ENCODE results near the gene P3H2.
"Not testable (repeated sequence)": the region's sequence is repeated elsewhere in the genome, so short reads cannot be mapped to it uniquely, and the experiment has no call there.

P3H2 gene

GRCh38 chr3:189982321-189982945 is 138.3 kb downstream of the P3H2 start:
- no peak for DNase-seq

DNA sequence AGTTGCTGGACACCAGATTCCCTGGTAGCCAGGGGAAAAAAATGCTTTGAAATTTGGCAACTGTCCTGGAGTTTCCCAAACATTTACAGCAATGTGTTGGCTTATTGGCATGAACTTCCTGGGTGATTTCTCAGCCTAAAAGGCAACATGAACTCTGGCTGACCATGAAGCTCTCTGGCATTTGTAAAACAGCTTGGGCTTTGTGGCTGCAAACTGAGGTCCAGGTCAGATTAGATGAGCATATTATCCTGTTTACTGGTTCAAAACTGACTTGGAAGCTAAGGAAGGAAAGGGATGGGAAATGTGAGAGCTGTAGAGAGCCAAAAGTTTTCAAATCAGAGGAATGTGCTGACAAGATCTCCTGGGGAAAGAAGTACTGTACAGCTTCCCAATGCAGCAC is 139.0 kb downstream of the P3H2 start:
- no peak for DNase-seq
- ATAC-seq = no peak

More at GRCh38 chr3:189982321-189982945, 138.3 kb downstream of the P3H2 start:
- ATAC-seq = no peak

DNA sequence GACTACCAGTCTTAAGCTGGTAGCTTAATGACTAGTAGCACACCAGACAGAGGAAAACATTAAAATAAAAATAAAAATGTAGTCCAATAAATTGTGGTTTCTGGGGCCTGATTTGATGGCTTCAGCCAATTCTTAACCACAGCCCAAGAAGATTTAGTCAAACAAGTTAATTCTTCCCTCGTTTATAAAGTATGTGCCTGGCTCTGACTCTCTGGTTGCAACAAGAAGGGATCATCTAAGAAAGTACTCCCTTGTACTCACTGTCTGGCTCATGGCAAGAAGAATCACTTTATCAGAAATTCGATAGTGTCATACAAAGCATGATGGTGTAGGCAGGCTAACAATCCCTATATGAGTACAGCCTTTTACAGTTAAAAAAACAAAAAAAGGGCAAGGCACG is 141.9 kb downstream of the P3H2 start:
- ATAC-seq (no peak), DNase-seq (no peak)

GRCh38 chr3:189977174-189977573 is 143.5 kb downstream of the P3H2 start:
- no peak for DNase-seq
- ATAC-seq = no peak

DNA sequence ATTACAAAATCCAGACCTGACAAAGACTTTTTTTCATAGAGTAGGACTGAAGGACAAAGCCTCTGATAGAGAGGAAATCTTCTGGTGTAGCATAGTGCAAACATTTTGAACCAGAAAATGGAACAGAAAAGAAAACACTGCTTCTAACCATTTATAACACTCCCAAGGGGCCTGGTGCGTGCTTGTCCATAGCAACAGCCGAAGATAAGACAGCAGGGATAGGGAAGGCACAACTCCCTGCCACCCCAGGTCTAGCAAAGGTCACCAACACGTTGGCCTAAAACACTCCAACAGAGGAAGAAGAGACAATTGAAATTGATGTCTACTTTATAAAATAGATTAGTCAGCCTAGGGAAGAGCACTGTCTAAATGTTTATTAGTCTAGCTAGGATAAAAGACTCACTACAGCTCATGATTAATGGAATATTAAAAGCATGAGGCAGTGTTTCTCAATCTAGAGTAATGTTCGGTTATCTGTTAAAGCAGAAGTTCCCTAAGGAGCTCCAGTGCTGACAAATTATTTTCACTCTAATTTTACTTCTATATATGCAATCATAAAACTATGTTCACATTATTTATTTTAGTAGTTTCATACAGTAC is 145.2 kb downstream of the P3H2 start:
- ATAC-seq = no peak
- no peak for DNase-seq

DNA sequence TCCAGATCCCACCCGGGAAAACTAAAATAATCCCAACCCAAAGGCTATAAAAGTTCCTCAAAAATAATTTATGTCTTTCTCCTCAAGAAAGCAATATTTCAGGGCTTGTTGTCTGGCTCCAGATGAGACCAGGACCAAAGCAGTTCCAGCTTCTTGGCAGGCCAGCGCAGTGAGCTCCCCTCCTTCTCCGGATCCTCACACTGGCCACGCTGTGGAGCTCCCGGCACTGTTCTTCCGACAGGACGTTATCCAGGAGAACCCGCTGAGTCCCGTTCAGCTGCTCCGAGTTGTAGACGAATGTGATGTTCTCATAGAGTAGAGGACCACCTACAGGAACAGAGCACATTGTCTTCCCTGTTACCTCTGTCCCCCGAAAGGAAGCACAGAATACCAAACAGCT is 146.3 kb downstream of the P3H2 start:
- no peak for ATAC-seq
- no peak for DNase-seq

GRCh38 chr3:189967254-189967865 is 153.3 kb downstream of the P3H2 start:
- DNase-seq (no peak), ATAC-seq (no peak)

DNA sequence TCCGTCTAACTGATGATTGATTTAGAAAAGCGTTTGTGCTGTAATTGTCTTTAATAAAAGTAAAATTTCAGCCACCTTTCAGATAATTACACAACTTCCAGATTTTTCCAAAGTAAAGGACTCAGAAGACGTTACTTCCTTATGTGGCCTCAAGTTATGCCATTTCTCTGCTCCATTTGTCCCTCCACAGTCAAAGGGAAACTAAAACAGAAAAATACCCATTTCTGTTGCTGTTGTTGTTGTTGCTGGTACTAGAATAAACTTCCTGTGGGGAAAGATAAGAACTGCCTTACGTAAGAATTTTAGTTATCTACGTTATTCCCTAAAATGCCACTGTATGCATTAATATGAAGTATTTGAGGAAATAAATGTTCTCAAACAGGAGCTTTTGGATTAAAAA is 153.9 kb downstream of the P3H2 start:
- ATAC-seq (no peak), DNase-seq (no peak)

- DNase-seq (no peak), ATAC-seq (no peak)
Observed at GRCh38 chr3:189964623-189965332, 155.9 kb downstream of the P3H2 start.

DNA sequence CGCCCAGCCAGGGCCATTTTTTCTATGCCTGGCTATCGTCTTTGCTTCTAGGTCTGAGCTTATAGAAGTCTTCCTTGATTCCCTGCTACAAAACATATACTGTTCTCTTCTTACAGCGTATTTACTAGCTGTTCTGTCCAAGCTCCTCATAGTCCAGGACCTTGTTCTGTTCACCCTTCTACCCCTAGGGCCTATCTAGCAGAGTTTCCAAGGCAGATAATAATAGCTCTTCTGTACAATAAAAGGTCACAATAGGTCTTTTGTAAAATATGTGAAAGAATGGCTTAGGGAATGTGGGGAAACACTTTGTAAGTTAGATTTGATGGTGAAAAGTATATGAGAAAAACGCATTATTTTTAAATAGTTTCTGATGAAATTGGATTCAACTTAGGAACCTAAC is 158.2 kb downstream of the P3H2 start:
- no peak for DNase-seq
- ATAC-seq = no peak

- DNase-seq (peak; percentile 76), ATAC-seq (peak; percentile 85)
Observed at GRCh38 chr3:189961522-189962161, 159.1 kb downstream of the P3H2 start.

- not testable (repeated sequence) for DNase-seq, ATAC-seq
Observed at GRCh38 chr3:189961086-189961485, 159.6 kb downstream of the P3H2 start.

GRCh38 chr3:189954733-189955665 is 165.7 kb downstream of the P3H2 start:
- DNase-seq (no peak), ATAC-seq (no peak)

- DNase-seq = no peak
Observed at GRCh38 chr3:189953551-189953950, 167.1 kb downstream of the P3H2 start.

GRCh38 chr3:189952272-189952671 is 168.4 kb downstream of the P3H2 start:
- ATAC-seq = no peak

More at GRCh38 chr3:189953551-189953950, 167.1 kb downstream of the P3H2 start:
- no peak for ATAC-seq

DNA sequence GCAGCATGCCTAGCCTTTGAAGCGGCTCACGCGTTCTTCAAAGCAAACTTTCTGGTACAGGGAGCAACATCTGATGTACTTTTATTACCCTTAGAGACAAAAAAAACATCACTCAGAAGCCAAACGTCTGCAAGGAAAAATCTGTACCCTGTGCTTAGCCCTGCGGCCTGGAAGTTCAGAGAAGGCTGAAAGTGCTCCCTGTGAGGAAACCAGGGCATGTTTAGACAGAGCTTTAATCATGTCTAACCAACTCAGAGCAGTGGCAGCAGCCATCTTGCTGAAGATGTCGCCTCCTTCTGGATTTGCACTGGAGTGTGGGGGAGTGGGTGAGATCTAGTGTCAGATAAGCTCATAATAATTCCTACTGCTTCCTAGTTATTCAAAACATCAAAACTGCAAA is 170.4 kb downstream of the P3H2 start:
- no peak for DNase-seq
- no peak for ATAC-seq

More at GRCh38 chr3:189952272-189952671, 168.4 kb downstream of the P3H2 start:
- DNase-seq = no peak

DNA sequence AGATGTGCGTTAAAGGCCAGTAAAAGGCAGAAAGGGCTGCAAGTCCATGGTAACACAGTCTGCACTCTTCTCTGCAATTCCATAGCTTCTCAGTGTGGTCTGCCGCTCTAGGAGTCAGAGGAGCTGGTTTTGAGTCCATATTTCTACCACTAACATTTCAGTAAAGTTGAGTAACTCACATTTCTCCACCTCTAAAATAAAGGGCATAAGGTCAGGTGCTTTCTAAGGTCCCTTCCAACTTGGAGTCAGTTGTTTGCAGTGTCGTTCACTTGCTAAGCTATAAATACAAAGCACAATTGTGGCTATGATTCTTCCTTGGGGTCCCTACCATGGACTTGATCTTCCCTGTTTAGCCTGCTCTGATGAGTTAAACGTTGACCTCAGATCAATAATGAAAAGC is 171.1 kb downstream of the P3H2 start:
- no peak for DNase-seq
- no peak for ATAC-seq

DNA sequence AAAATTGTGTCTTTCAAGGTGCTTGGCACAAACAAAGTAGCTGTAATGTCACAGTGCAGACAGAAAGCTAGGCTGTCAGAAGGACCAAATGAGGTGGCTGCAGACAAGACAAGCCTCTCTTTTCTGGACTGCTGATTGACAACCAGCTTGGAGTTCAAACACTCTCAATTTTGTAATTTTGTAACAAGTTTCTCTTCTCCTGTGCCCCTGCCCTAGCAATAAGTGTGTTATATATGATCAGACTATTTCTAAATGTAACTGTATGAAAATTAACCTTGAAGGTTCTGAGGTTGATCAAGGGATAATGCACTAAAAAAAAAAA is 172.0 kb downstream of the P3H2 start:
- ATAC-seq = no peak
- DNase-seq = no peak

DNA sequence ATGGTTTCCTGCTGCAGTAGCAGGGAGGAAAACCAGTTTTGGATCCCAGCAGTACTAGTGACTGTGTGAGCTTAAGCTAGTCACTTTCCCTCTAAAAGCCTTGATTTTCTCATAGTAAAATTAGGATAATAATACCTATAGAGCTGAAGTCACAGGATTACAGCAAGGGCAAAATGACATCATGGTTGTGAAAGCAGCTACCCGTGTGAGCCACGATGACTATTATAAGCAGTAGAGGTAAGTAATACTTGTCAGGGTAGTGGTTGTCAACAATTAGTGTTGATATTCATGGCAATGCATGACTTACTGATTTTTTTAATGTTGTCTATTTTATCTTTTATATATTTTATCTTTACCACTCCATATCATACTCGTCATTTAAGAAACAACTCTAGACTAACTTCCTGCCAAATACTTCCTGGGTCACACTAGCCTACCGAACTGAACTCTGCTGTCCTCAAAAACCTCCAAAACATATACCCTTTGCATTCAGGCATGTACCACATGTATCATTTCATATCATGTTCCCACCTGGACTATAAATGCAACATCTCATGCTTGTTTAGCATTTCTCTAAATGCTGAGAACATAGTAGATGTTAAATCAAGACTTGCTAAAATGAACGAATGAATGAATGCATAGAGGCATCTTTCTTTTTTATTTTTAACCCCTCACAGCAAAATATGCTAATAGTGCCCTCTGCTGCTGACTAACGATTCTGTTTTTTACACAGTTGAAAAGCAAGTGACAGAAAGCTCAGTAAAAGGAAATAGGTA is 172.6 kb downstream of the P3H2 start:
- no peak for DNase-seq
- ATAC-seq = no peak

GRCh38 chr3:189947068-189947467 is 173.6 kb downstream of the P3H2 start:
- ATAC-seq (no peak), DNase-seq (no peak)
